NCI-H2227 (cell line): ENCODE results near the gene CEACAM5.

ENCODE experiments used
- DNase-seq: peaks from one replicate; lab custom pipeline; 2025; ENCODE audit not compliant: unreplicated experiment; lab: John Stamatoyannopoulos, UW

The CEACAM5 gene

GRCh38 chr19:41708481-41708880, at the start of gene CEACAM5:
Gene CEACAM5 (plus strand): TSS chr19:41708626. CDS start chr19:41708732, 106 bp downstream.
- no peak for DNase-seq

DNA sequence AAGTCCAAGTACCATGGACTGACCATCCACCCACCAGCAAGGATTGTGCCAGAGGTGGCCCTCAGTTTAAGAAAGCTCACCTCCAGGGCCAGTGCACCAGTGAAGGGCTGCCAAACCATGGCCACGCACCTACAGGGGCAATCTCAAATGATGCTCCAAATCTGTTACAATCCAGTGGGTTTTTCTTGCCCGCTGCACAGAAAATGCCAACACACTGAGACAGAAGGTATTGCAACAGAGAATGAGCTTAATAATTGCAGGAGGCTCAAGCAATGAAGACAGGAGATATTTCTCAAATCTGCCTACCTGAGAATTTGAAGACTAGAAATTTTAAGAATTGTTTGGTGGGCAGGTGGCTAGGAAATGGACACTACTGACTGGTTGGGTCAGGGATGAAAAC, 42.4 kb upstream of the CEACAM5 start:
- no peak for DNase-seq

DNA sequence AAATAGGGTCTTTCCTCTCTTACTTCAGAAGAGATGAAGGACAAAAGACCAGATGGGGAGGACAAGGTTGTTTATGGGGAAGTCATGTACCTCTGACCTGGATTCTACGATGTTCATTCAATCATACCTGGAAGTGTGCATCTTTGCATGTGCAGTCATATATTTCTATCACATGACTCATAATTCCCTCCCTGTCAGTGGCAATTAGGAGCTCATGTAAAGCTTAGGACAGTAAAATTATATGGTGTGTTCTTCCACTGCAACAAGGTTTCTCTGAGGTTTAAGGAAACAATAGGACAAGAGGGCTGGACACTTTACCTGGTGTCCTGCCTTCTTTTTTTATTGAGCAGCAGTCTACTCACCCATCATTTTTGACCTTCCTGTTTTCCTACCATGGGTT, 40.1 kb upstream of the CEACAM5 start:
- peak; percentile 76 for DNase-seq

DNA sequence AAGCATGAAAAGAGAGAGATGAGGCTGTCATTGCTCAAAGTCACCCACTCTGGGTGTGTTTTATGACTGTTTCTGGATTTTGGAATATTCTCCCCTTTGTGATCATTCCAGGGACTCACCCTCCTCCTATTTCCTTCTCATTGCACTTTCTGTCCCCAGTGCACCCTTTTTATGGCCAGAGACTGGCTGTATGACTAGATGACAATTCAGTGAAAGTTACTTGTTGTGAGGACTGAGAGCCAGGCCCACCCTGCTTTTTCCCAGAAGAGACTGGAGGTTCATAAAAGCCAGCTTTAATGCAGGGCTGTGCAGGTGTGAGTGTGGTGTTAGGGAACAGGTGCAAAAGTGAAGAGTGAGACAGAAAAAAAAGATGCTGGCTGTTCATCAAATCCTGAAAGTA, 37.7 kb upstream of the CEACAM5 start:
- DNase-seq: no peak

DNA sequence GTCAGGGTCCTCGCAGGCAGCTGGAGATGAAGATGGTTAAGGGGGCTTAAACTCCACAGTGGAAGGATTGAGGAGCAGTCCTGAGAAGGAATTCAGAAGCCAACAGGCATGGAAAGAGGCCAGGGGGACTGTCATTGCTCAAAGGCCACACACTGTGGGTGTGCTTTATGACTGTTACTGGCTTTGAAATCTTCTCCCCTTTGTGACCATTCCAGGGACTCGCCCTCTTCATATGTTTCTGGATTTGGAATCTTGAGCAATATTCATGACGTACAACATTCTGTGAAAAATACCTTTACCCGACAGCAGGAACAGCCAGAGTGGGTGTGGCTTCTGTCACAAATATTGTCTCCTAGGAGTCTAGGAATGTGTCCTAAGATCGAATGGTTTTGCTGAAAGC, 36.9 kb upstream of the CEACAM5 start:
- no peak for DNase-seq

- no peak for DNase-seq
Observed at GRCh38 chr19:41682437-41682836, 26.0 kb upstream of the CEACAM5 start.

GRCh38 chr19:41687419-41687818, 21.0 kb upstream of the CEACAM5 start:
- DNase-seq: no peak

DNA sequence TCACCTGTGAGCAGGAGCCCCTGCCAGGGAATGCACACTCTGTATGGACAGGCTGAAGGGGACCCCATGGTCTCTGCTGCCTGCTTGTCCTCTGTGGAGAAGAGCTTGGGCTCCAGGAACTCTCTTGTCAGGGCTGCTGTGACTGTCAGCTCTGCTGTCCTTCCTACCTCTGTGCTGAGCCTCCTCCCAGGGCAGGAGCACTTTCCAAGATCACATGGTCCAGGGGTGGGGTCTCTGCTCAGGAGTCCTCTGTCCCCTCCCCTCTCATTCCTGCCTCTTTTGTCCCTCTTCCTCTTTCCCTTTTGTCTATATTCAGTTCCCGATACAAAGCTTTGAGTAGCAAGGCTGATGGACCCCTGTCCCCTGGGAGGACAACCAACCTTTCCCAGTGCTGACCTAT, 20.3 kb upstream of the CEACAM5 start, which contains the start of gene CEACAM7:
Gene CEACAM7 (minus strand): TSS at position 173 of the 400 bp plus-strand sequence. CDS start 105 bp downstream, at position 68.
- DNase-seq: no peak

- DNase-seq: no peak
Observed at GRCh38 chr19:41688687-41689086, 19.7 kb upstream of the CEACAM5 start.

GRCh38 chr19:41689993-41690800, 18.2 kb upstream of the CEACAM5 start:
- no peak for DNase-seq

DNA sequence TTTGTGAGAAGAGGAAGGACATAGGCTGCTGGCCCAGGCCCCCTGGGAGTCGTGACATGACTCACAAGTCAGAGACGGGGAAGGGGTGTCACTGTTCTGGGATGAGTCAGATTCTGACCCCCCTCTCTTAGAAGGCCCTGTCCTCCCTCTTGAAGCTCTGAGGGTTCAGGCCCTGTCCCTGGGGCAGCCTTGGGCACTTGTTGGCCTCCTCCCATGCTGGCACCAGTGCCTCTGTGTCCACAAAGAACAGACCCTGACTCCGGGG, 17.7 kb upstream of the CEACAM5 start:
- no peak for DNase-seq

DNA sequence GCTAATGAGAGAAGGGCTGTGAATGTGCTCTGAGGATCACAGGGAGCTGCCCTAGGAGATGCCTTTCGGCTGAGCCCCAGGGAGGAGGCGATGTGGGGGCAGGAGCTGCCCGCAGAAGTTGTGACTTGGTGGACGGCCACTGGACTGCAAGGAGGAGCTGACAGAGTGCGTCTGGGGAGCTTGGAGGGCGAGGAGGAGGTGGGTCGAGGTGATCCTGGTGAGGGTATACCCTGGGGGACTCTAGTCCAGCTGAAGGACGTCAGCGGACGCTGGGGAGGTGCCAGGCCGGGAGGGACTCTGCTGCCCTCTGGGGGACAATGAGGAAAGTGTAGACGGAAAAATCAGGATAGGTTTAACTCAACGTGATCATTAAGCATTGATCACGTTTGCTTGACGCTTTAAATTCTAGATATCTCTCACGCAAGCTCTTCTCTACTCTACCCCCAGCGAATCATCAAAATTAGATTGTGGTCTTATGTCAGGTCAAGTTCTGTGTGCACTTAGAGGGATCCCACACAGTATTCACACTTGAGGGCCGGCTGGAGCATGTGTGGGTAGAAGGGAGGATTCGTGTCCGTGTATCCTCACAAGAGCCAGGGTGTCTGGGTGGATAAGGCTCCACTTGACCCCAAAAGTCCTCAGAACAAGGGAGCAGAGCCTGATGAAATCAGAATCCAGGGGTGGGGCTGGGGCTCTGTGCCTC, 17.0 kb upstream of the CEACAM5 start:
- peak; percentile 45 for DNase-seq

- DNase-seq: no peak
Observed at GRCh38 chr19:41694196-41694595, 14.2 kb upstream of the CEACAM5 start.

- no peak for DNase-seq
Observed at GRCh38 chr19:41694831-41695635, 13.4 kb upstream of the CEACAM5 start.

GRCh38 chr19:41695745-41696144, 12.7 kb upstream of the CEACAM5 start:
- no peak for DNase-seq

DNA sequence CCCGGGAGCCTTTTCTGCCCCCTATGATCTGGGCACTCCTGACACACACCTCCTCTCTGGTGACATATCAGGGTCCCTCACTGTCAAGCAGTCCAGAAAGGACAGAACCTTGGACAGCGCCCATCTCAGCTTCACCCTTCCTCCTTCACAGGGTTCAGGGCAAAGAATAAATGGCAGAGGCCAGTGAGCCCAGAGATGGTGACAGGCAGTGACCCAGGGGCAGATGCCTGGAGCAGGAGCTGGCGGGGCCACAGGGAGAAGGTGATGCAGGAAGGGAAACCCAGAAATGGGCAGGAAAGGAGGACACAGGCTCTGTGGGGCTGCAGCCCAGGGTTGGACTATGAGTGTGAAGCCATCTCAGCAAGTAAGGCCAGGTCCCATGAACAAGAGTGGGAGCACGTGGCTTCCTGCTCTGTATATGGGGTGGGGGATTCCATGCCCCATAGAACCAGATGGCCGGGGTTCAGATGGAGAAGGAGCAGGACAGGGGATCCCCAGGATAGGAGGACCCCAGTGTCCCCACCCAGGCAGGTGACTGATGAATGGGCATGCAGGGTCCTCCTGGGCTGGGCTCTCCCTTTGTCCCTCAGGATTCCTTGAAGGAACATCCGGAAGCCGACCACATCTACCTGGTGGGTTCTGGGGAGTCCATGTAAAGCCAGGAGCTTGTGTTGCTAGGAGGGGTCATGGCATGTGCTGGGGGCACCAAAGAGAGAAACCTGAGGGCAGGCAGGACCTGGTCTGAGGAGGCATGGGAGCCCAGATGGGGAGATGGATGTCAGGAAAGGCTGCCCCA, 11.8 kb upstream of the CEACAM5 start:
- no peak for DNase-seq

GRCh38 chr19:41697198-41697855, 11.1 kb upstream of the CEACAM5 start:
- no peak for DNase-seq

DNA sequence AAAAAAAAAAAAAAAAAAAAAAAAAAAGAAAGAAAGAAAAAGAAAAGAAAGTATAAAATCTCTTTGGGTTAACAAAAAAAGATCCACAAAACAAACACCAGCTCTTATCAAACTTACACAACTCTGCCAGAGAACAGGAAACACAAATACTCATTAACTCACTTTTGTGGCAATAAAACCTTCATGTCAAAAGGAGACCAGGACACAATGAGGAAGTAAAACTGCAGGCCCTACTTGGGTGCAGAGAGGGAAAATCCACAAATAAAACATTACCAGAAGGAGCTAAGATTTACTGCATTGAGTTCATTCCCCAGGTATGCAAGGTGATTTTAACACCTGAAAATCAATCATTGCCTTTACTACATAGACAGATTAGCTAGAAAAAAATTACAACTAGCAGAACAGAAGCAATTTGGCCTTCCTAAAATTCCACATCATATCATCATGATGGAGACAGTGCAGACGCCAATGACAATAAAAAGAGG, 9.6 kb upstream of the CEACAM5 start:
- no peak for DNase-seq

GRCh38 chr19:41699231-41699967, 9.0 kb upstream of the CEACAM5 start:
- DNase-seq: no peak

DNA sequence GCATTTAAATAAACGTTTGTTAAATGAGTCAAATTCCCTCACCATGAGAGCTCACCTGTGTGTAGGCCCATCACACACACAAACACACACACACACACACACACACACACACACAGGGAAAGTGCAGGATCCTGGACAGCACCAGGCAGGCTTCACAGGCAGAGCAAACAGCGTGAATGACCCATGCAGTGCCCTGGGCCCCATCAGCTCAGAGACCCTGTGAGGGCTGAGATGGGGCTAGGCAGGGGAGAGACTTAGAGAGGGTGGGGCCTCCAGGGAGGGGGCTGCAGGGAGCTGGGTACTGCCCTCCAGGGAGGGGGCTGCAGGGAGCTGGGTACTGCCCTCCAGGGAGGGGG, 8.5 kb upstream of the CEACAM5 start:
- DNase-seq: no peak
